ENCODE measurements around the gene LRFN5. TPM values are rescaled to one million over a fixed set of nuclear protein-coding genes. Genes with fewer than 3 reads are reported as not detected.

LRFN5 gene
- total RNA-seq, 4 donors from 2014 or later, result 0.32 to 1.1 (median 0.49) TPM

- no peak for DNase-seq (ENCODE audit: low spot score in 2 of 2)
- no peaks in the 10 kb centered on the region for H3K27me3 ChIP-seq
- 66% methylated on average over 1 of the region's 1 CpG for WGBS
- no peaks in the 10 kb centered on the region for H3K36me3 ChIP-seq
- no peaks in the 10 kb centered on the region for H3K9me3 ChIP-seq
- H3K4me3 ChIP-seq, result no peak overlapping the region
- TF ChIP-seq EP300 (IDR thresholded peaks at IDR 0.05) (no peak), CTCF (IDR thresholded peaks at IDR 0.05) (no peak), POLR2A (IDR thresholded peaks at IDR 0.05) (no peak), POLR2AphosphoS5 (IDR thresholded peaks at IDR 0.05) (no peak)
- H3K4me1 ChIP-seq, result no peaks in the 10 kb centered on the region
- no peak overlapping the region for H3K27ac ChIP-seq
These were observed 151.5 kb downstream of the LRFN5 start for GRCh38 chr14:41758011-41758665.

- TF ChIP-seq POLR2AphosphoS5 (IDR thresholded peaks at IDR 0.05) (no peak), CTCF (IDR thresholded peaks at IDR 0.05) (no peak), EP300 (IDR thresholded peaks at IDR 0.05) (no peak), POLR2A (IDR thresholded peaks at IDR 0.05) (no peak)
- no peak overlapping the region for H3K27ac ChIP-seq
- H3K9me3 ChIP-seq, result no peaks in the 10 kb centered on the region
- DNase-seq (ENCODE audit: low spot score in 2 of 2), result no peak
- no peaks in the 10 kb centered on the region for H3K36me3 ChIP-seq
- no peaks in the 10 kb centered on the region for H3K27me3 ChIP-seq
- no peaks in the 10 kb centered on the region for H3K4me1 ChIP-seq
- no peak overlapping the region for H3K4me3 ChIP-seq
- WGBS, result 85% methylated on average over 2 of the region's 2 CpGs
These were observed 154.5 kb downstream of the LRFN5 start for GRCh38 chr14:41761204-41761603.

- Histone ChIP-seq H3K4me1 (no peaks in the 10 kb centered on the region), H3K27ac (no peak overlapping the region), H3K4me3 (no peak overlapping the region), H3K27me3 (no peaks in the 10 kb centered on the region), H3K9me3 (no peaks in the 10 kb centered on the region), H3K36me3 (no peaks in the 10 kb centered on the region)
- WGBS, result 83% methylated on average over 5 of the region's 5 CpGs
- TF ChIP-seq CTCF (IDR thresholded peaks at IDR 0.05) (no peak), POLR2A (IDR thresholded peaks at IDR 0.05) (no peak), EP300 (IDR thresholded peaks at IDR 0.05) (no peak), POLR2AphosphoS5 (IDR thresholded peaks at IDR 0.05) (no peak)
- DNase-seq (ENCODE audit: low spot score in 2 of 2), result no peak
These were observed 160.1 kb downstream of the LRFN5 start for GRCh38 chr14:41766772-41767171.

- Histone ChIP-seq H3K9me3 (no peaks in the 10 kb centered on the region), H3K4me3 (no peak overlapping the region), H3K36me3 (no peaks in the 10 kb centered on the region), H3K27ac (no peak overlapping the region), H3K27me3 (no peaks in the 10 kb centered on the region), H3K4me1 (no peaks in the 10 kb centered on the region)
- WGBS, result 40% methylated on average over 1 of the region's 1 CpG
- no peak for DNase-seq (ENCODE audit: low spot score in 2 of 2)
- TF ChIP-seq EP300 (IDR thresholded peaks at IDR 0.05) (no peak), POLR2AphosphoS5 (IDR thresholded peaks at IDR 0.05) (no peak), CTCF (IDR thresholded peaks at IDR 0.05) (no peak), POLR2A (IDR thresholded peaks at IDR 0.05) (no peak)
These were observed 167.0 kb downstream of the LRFN5 start for GRCh38 chr14:41773536-41774279.

GRCh38 chr14:41782511-41782910, 175.8 kb downstream of the LRFN5 start:
- H3K27ac ChIP-seq, result no peak overlapping the region
- H3K9me3 ChIP-seq, result no peaks in the 10 kb centered on the region
- H3K36me3 ChIP-seq, result no peaks in the 10 kb centered on the region
- TF ChIP-seq POLR2AphosphoS5 (IDR thresholded peaks at IDR 0.05), result no peak
- no peaks in the 10 kb centered on the region for H3K4me1 ChIP-seq
- no peak overlapping the region for H3K4me3 ChIP-seq
- no peak for DNase-seq (ENCODE audit: low spot score in 2 of 2)
- no peaks in the 10 kb centered on the region for H3K27me3 ChIP-seq

Measured in suprapubic skin (tissue), 4 donors.